ENCODE data around the gene TMTC1. TPM values are rescaled to one million over a fixed set of nuclear protein-coding genes. Genes with fewer than 3 reads are reported as not detected.

Gene TMTC1
- total and polyA plus RNA-seq, 7 donors, result 15.8 to 45.8 (median 30.4) TPM

GRCh38 chr12:29551812-29552211 is 231.9 kb downstream of the TMTC1 start:
- Histone ChIP-seq H3K27ac (peak overlapping the region; percentile 69), H3K27me3 (ENCODE audit: insufficient read depth in 3 of 3, low read length in 2 of 3) (no peaks in the 10 kb centered on the region), H3K9me3 (no peaks in the 10 kb centered on the region), H3K4me1 (peaks cover 40% of the 10 kb centered on the region), H3K36me3 (ENCODE audit: insufficient read depth in 1 of 2, low read depth in 1 of 2) (peaks cover 0 to 16% of the 10 kb centered on the region in 2 donors), H3K4me3 (no peak overlapping the region)
- no peak for TF ChIP-seq CTCF (IDR thresholded peaks at IDR 0.05)
- intact Hi-C loops (cut with DNase I), result loop anchor here in 1 of 2 donors (5.0 to 10.0 kb wide), 3 partner anchors 93 to 1255 kb away; no protein-coding TSS in a partner anchor
- 21 to 34% (median 24%) methylated on average over 3 of the region's 3 CpGs for whole genome bisulfite sequencing, 3 donors
- DNase-seq, result no peak
- peak; percentile 56 to 86 (median 83) for ATAC-seq

GRCh38 chr12:29547864-29548263 is 235.9 kb downstream of the TMTC1 start:
- peak overlapping the region; percentile 87 for H3K27ac ChIP-seq
- ATAC-seq, result peak; percentile 48 to 66 (median 56)
- TF ChIP-seq CTCF (IDR thresholded peaks at IDR 0.05), result no peak
- no peaks in the 10 kb centered on the region for H3K9me3 ChIP-seq
- DNase-seq, result no peak
- 23 to 31% (median 23%) methylated on average over 2 of the region's 2 CpGs for WGBS, 3 donors
- H3K4me1 ChIP-seq, result peaks cover 45% of the 10 kb centered on the region
- intact Hi-C loops (cut with DNase I), result loop anchor here in 1 of 2 donors (10.0 kb wide), 1 partner anchor 237 kb away; the partner anchor contains the start of gene TMTC1
- no peaks in the 10 kb centered on the region for H3K36me3 ChIP-seq (ENCODE audit: insufficient read depth in 1 of 2, low read depth in 1 of 2)
- no peak overlapping the region for H3K4me3 ChIP-seq
- H3K27me3 ChIP-seq (ENCODE audit: insufficient read depth in 3 of 3, low read length in 2 of 3), result no peaks in the 10 kb centered on the region

GRCh38 chr12:29547151-29547632 is 236.6 kb downstream of the TMTC1 start:
- ATAC-seq (peak in 1 of 4 donors; percentile 5), DNase-seq (no peak)
- 28 to 54% (median 42%) methylated on average over 4 of the region's 4 CpGs for WGBS, 3 donors
- Histone ChIP-seq H3K36me3 (ENCODE audit: insufficient read depth in 1 of 2, low read depth in 1 of 2) (no peaks in the 10 kb centered on the region), H3K9me3 (no peaks in the 10 kb centered on the region), H3K4me1 (peaks cover 41% of the 10 kb centered on the region), H3K27ac (peak overlapping the region; percentile 87), H3K4me3 (peak overlapping the region; percentile 24), H3K27me3 (ENCODE audit: insufficient read depth in 3 of 3, low read length in 2 of 3) (no peaks in the 10 kb centered on the region)
- TF ChIP-seq CTCF (IDR thresholded peaks at IDR 0.05), result no peak
- intact Hi-C loops (cut with DNase I), result loop anchor here in 1 of 2 donors (10.0 kb wide), 1 partner anchor 238 kb away; the partner anchor contains the start of gene TMTC1

- Histone ChIP-seq H3K4me1 (peaks cover 32% of the 10 kb centered on the region), H3K27me3 (ENCODE audit: insufficient read depth in 3 of 3, low read length in 2 of 3) (no peaks in the 10 kb centered on the region), H3K27ac (peak overlapping the region; percentile 87), H3K4me3 (peak overlapping the region; percentile 20), H3K9me3 (no peaks in the 10 kb centered on the region), H3K36me3 (ENCODE audit: insufficient read depth in 1 of 2, low read depth in 1 of 2) (no peaks in the 10 kb centered on the region)
- peak; percentile 95 to 96 (median 95) for ATAC-seq
- TF ChIP-seq CTCF (IDR thresholded peaks at IDR 0.05), result peak; percentile 39
- intact Hi-C loops (cut with DNase I), result loop anchor here in 1 of 2 donors (10.0 kb wide), 1 partner anchor 239 kb away; the partner anchor contains the start of gene TMTC1
- 25 to 29% (median 29%) methylated on average over 2 of the region's 2 CpGs for WGBS, 3 donors
- DNase-seq, result peak; percentile 36 to 84
Measured at GRCh38 chr12:29546000-29546399, 237.7 kb downstream of the TMTC1 start.

Data from psoas muscle (tissue), 8 donors.